Liver (tissue), 3 donors: Measurements from ENCODE around the gene TMEM63C.

Source experiments
- EGR1 ChIP-seq, 2 donors: IDR thresholded peaks; 2 replicates each; pipeline ENCODE4 v1.6.1; 2016 to 2018; ENCODE audit warnings: antibody characterized with exemption in 2 of 2, low read depth in 2 of 2
- GABPA ChIP-seq, 2 donors: IDR thresholded peaks in 1 of 2; conservative IDR thresholded peaks in 1 of 2; 2 replicates each; pipeline ENCODE4 v1.6.1; 2016; ENCODE audit warnings: antibody characterized with exemption in 2 of 2, mild to moderate bottlenecking in 1 of 2, moderate library complexity in 1 of 2
- HNF4A ChIP-seq, 2 donors: conservative IDR thresholded peaks; 2 replicates each; pipeline ENCODE4 v1.6.1; 2016; ENCODE audit warnings: antibody characterized with exemption in 2 of 2, mild to moderate bottlenecking in 2 of 2
- JUND ChIP-seq, 2 donors: IDR thresholded peaks; 2 replicates each; pipeline ENCODE4 v1.6.1; 2016; ENCODE audit warnings: antibody characterized with exemption in 2 of 2
- RAD21 ChIP-seq, 2 donors: IDR thresholded peaks; 2 replicates each; pipeline ENCODE4 v1.6.1; 2016; ENCODE audit warnings: antibody characterized with exemption in 2 of 2, mild to moderate bottlenecking in 2 of 2
- SP1 ChIP-seq: IDR thresholded peaks from 2 replicates; pipeline ENCODE4 v1.6.1; 2018; ENCODE audit warnings: antibody characterized with exemption, mild to moderate bottlenecking
- TAF1 ChIP-seq: conservative IDR thresholded peaks from 2 replicates; pipeline ENCODE4 v1.6.1; 2016; ENCODE audit warnings: antibody characterized with exemption, mild to moderate bottlenecking
- YY1 ChIP-seq: IDR thresholded peaks from 2 replicates; pipeline ENCODE4 v1.6.1; 2016; ENCODE audit warnings: antibody characterized with exemption, mild to moderate bottlenecking
- TF ChIP-seq, protein P1 (sequence below): fragments of 150-350 bp; IDR thresholded peaks from 2 replicates; pipeline ENCODE4 v1.5.1; 2017; ENCODE audit warnings: improper control_type of control experiment, low read depth, low read length; ENCODE audit not compliant: missing input control
- TF ChIP-seq, protein P2 (sequence below): IDR thresholded peaks from 2 replicates; pipeline ENCODE4 v1.6.1; 2016; ENCODE audit warnings: antibody characterized with exemption
- TF ChIP-seq, protein P3 (sequence below): IDR thresholded peaks from 2 replicates; pipeline ENCODE4 v1.6.1; 2016; ENCODE audit warnings: antibody characterized with exemption, mild to moderate bottlenecking
- TF ChIP-seq, protein P4 (sequence below): IDR thresholded peaks from 2 replicates; pipeline ENCODE4 v1.6.1; 2016; ENCODE audit warnings: antibody characterized with exemption
- TF ChIP-seq, protein P5 (sequence below): IDR thresholded peaks from 2 replicates; pipeline ENCODE4 v1.6.1; 2016; ENCODE audit warnings: antibody characterized with exemption
- donor health status: healthy.
- donor health status: healthy.

DNA sequence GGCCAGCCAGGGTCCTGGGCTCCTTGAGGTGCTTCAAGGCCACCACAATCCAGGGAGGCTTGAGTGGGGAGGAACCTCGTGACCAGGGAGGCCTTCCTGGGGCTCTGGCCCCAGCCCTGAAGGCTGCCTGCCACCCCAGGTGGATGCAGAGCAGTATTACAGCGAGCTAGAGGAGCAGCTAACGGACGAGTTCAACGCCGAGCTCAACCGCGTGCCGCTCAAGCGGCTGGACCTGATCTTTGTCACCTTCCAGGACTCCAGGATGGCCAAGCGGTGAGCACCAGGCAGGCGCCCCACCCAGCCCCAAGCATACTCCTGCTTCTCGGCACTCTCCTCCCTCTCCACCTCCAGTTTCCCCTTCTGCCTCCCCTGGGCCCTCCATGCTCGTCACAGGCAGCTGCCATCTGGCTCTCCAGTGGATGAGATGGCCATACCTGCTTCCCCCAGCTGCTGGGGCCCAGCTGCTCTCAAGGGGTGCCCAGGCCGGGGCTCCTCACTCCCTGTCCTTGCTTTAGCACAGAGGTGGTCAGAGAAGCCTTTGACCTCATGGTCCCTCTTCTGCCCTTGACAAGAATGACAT, 58.8 kb downstream of the TMEM63C start:
- TF ChIP-seq, protein P1, sequence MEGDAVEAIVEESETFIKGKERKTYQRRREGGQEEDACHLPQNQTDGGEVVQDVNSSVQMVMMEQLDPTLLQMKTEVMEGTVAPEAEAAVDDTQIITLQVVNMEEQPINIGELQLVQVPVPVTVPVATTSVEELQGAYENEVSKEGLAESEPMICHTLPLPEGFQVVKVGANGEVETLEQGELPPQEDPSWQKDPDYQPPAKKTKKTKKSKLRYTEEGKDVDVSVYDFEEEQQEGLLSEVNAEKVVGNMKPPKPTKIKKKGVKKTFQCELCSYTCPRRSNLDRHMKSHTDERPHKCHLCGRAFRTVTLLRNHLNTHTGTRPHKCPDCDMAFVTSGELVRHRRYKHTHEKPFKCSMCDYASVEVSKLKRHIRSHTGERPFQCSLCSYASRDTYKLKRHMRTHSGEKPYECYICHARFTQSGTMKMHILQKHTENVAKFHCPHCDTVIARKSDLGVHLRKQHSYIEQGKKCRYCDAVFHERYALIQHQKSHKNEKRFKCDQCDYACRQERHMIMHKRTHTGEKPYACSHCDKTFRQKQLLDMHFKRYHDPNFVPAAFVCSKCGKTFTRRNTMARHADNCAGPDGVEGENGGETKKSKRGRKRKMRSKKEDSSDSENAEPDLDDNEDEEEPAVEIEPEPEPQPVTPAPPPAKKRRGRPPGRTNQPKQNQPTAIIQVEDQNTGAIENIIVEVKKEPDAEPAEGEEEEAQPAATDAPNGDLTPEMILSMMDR = no peak
- TF ChIP-seq YY1 (no peak), JUND (IDR thresholded peaks at IDR 0.05) (no peak), EGR1 (IDR thresholded peaks at IDR 0.05; ENCODE audit: low read depth in 2 of 2) (no peak), GABPA (IDR thresholded peaks at IDR 0.05 in 1 of 2, conservative IDR thresholded peaks at IDR 0.05 in 1 of 2) (no peak), RAD21 (IDR thresholded peaks at IDR 0.05) (no peak), TAF1 (no peak), HNF4A (conservative IDR thresholded peaks at IDR 0.05) (no peak), SP1 (no peak)
- TF ChIP-seq, protein P2, sequence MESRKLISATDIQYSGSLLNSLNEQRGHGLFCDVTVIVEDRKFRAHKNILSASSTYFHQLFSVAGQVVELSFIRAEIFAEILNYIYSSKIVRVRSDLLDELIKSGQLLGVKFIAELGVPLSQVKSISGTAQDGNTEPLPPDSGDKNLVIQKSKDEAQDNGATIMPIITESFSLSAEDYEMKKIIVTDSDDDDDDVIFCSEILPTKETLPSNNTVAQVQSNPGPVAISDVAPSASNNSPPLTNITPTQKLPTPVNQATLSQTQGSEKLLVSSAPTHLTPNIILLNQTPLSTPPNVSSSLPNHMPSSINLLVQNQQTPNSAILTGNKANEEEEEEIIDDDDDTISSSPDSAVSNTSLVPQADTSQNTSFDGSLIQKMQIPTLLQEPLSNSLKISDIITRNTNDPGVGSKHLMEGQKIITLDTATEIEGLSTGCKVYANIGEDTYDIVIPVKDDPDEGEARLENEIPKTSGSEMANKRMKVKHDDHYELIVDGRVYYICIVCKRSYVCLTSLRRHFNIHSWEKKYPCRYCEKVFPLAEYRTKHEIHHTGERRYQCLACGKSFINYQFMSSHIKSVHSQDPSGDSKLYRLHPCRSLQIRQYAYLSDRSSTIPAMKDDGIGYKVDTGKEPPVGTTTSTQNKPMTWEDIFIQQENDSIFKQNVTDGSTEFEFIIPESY = no peak
- TF ChIP-seq, protein P3, sequence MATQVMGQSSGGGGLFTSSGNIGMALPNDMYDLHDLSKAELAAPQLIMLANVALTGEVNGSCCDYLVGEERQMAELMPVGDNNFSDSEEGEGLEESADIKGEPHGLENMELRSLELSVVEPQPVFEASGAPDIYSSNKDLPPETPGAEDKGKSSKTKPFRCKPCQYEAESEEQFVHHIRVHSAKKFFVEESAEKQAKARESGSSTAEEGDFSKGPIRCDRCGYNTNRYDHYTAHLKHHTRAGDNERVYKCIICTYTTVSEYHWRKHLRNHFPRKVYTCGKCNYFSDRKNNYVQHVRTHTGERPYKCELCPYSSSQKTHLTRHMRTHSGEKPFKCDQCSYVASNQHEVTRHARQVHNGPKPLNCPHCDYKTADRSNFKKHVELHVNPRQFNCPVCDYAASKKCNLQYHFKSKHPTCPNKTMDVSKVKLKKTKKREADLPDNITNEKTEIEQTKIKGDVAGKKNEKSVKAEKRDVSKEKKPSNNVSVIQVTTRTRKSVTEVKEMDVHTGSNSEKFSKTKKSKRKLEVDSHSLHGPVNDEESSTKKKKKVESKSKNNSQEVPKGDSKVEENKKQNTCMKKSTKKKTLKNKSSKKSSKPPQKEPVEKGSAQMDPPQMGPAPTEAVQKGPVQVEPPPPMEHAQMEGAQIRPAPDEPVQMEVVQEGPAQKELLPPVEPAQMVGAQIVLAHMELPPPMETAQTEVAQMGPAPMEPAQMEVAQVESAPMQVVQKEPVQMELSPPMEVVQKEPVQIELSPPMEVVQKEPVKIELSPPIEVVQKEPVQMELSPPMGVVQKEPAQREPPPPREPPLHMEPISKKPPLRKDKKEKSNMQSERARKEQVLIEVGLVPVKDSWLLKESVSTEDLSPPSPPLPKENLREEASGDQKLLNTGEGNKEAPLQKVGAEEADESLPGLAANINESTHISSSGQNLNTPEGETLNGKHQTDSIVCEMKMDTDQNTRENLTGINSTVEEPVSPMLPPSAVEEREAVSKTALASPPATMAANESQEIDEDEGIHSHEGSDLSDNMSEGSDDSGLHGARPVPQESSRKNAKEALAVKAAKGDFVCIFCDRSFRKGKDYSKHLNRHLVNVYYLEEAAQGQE = no peak
- TF ChIP-seq, protein P4, sequence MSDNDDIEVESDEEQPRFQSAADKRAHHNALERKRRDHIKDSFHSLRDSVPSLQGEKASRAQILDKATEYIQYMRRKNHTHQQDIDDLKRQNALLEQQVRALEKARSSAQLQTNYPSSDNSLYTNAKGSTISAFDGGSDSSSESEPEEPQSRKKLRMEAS = no peak
- TF ChIP-seq, protein P5, sequence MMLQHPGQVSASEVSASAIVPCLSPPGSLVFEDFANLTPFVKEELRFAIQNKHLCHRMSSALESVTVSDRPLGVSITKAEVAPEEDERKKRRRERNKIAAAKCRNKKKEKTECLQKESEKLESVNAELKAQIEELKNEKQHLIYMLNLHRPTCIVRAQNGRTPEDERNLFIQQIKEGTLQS = no peak
